ENCODE measurements around the gene LIN9. TPM values are rescaled to one million over a fixed set of nuclear protein-coding genes. Genes with fewer than 3 reads are reported as not detected.
A peak's percentile ranks its signal among the peaks of the same experiment; 100 is the strongest.

The LIN9 gene
- total and polyA plus RNA-seq, 4 donors, result 6.2 to 9.6 (median 7.6) TPM

GRCh38 chr1:226187380-226187779 lies 121.6 kb downstream of the LIN9 start:
- no peaks in the 10 kb centered on the region for H3K36me3 ChIP-seq (ENCODE audit: control insufficient read depth, insufficient read depth, low read length)
- H3K27me3 ChIP-seq (ENCODE audit: control insufficient read depth, insufficient read depth, low read length), result no peaks in the 10 kb centered on the region
- H3K4me3 ChIP-seq (ENCODE audit: low read depth, low read length), result peak overlapping the region; percentile 84
- peak overlapping the region; percentile 92 for H3K27ac ChIP-seq (ENCODE audit: low read depth, low read length)
- peaks cover 6% of the 10 kb centered on the region for H3K4me1 ChIP-seq (ENCODE audit: control insufficient read depth, insufficient read depth, low read length)
- WGBS (ENCODE audit: insufficient coverage), result 100% methylated on average over 2 of the region's 7 CpGs
- no peaks in the 10 kb centered on the region for H3K9me3 ChIP-seq (ENCODE audit: control insufficient read depth, insufficient read depth, low read length)
- DNase-seq (ENCODE audit: low read depth in 4 of 6, low spot score in 6 of 6), result no peak

GRCh38 chr1:226187019-226187322 lies 122.0 kb downstream of the LIN9 start:
- Histone ChIP-seq H3K9me3 (ENCODE audit: control insufficient read depth, insufficient read depth, low read length) (no peaks in the 10 kb centered on the region), H3K4me3 (ENCODE audit: low read depth, low read length) (peak overlapping the region; percentile 84), H3K27me3 (ENCODE audit: control insufficient read depth, insufficient read depth, low read length) (no peaks in the 10 kb centered on the region), H3K27ac (ENCODE audit: low read depth, low read length) (peak overlapping the region; percentile 92), H3K4me1 (ENCODE audit: control insufficient read depth, insufficient read depth, low read length) (peaks cover 6% of the 10 kb centered on the region), H3K36me3 (ENCODE audit: control insufficient read depth, insufficient read depth, low read length) (peaks cover 3% of the 10 kb centered on the region)
- peak in 1 of 6 donors; percentile 18 for DNase-seq (ENCODE audit: low read depth in 4 of 6, low spot score in 6 of 6)
- WGBS (ENCODE audit: insufficient coverage), result 0% methylated on average over 8 of the region's 10 CpGs

GRCh38 chr1:226186124-226187018 lies 122.6 kb downstream of the LIN9 start, which contains the start of gene ACBD3:
ACBD3 (minus strand) TSS chr1:226186741; CDS start chr1:226186675, 66 bp downstream.
- peaks cover 9% of the 10 kb centered on the region for H3K4me1 ChIP-seq (ENCODE audit: control insufficient read depth, insufficient read depth, low read length)

GRCh38 chr1:226185141-226186036 lies 123.6 kb downstream of the LIN9 start:
- Histone ChIP-seq H3K27ac (ENCODE audit: low read depth, low read length) (peak overlapping the region; percentile 75), H3K4me3 (ENCODE audit: low read depth, low read length) (peak overlapping the region; percentile 84), H3K9me3 (ENCODE audit: control insufficient read depth, insufficient read depth, low read length) (no peaks in the 10 kb centered on the region), H3K4me1 (ENCODE audit: control insufficient read depth, insufficient read depth, low read length) (peaks cover 9% of the 10 kb centered on the region), H3K27me3 (ENCODE audit: control insufficient read depth, insufficient read depth, low read length) (no peaks in the 10 kb centered on the region), H3K36me3 (ENCODE audit: control insufficient read depth, insufficient read depth, low read length) (peaks cover 6% of the 10 kb centered on the region)
- WGBS (ENCODE audit: insufficient coverage), result 41% methylated on average over 5 of the region's 14 CpGs
- DNase-seq (ENCODE audit: low read depth in 4 of 6, low spot score in 6 of 6), result peak in 1 of 6 donors; percentile 3

More at GRCh38 chr1:226186124-226187018, 122.6 kb downstream of the LIN9 start, which contains the start of gene ACBD3:
- under 1% methylated on average over 72 of the region's 75 CpGs for WGBS (ENCODE audit: insufficient coverage)
- peak; percentile 80 to 98 (median 88) for DNase-seq (ENCODE audit: low read depth in 4 of 6, low spot score in 6 of 6)
- H3K36me3 ChIP-seq (ENCODE audit: control insufficient read depth, insufficient read depth, low read length), result peaks cover 6% of the 10 kb centered on the region
- H3K27me3 ChIP-seq (ENCODE audit: control insufficient read depth, insufficient read depth, low read length), result no peaks in the 10 kb centered on the region
- H3K4me3 ChIP-seq (ENCODE audit: low read depth, low read length), result peak within 1 kb of the TSS; percentile 84
- H3K27ac ChIP-seq (ENCODE audit: low read depth, low read length), result peak within 1 kb of the TSS; percentile 92
- no peaks in the 10 kb centered on the region for H3K9me3 ChIP-seq (ENCODE audit: control insufficient read depth, insufficient read depth, low read length)

- no peak overlapping the region for H3K4me3 ChIP-seq (ENCODE audit: low read depth, low read length)
- H3K27me3 ChIP-seq (ENCODE audit: control insufficient read depth, insufficient read depth, low read length), result no peaks in the 10 kb centered on the region
- H3K4me1 ChIP-seq (ENCODE audit: control insufficient read depth, insufficient read depth, low read length), result peaks cover 9% of the 10 kb centered on the region
- no peaks in the 10 kb centered on the region for H3K9me3 ChIP-seq (ENCODE audit: control insufficient read depth, insufficient read depth, low read length)
- DNase-seq (ENCODE audit: low read depth in 4 of 6, low spot score in 6 of 6), result peak in 2 of 6 donors; percentile 22 to 30
- peaks cover 6% of the 10 kb centered on the region for H3K36me3 ChIP-seq (ENCODE audit: control insufficient read depth, insufficient read depth, low read length)
- WGBS (ENCODE audit: insufficient coverage), result 90% methylated on average over 6 of the region's 14 CpGs
- no peak overlapping the region for H3K27ac ChIP-seq (ENCODE audit: low read depth, low read length)
Observed at GRCh38 chr1:226181996-226182714, 126.8 kb downstream of the LIN9 start.

Other genes starting within 250 kb of the LIN9 start
- 100 to 1,000 TPM; 314 to 497 TPM for gene H3-3A, start 246.4 kb downstream of the LIN9 start, total RNA-seq
- gene H3-3A, start 246.4 kb downstream of the LIN9 start, polyA plus RNA-seq (ENCODE audit: insufficient read length in 2 of 2), result 100 to 1,000 TPM; 779 to 959 TPM
- gene ACBD3, start 122.4 kb downstream of the LIN9 start, total RNA-seq, result 10 to 100 TPM; 38.0 to 59.5 TPM
- 10 to 100 TPM; 33.5 to 44.0 TPM for gene ACBD3, start 122.4 kb downstream of the LIN9 start, polyA plus RNA-seq (ENCODE audit: insufficient read length in 2 of 2)
- under 1 TPM; 0.22 to 0.50 TPM for gene MIXL1, start 85.5 kb downstream of the LIN9 start, total RNA-seq
- 1 to 10 TPM in 1 of 2 donors, under 1 TPM in 1; 0.92 to 1.1 TPM for gene MIXL1, start 85.5 kb downstream of the LIN9 start, polyA plus RNA-seq (ENCODE audit: insufficient read length in 2 of 2)
- gene PARP1, start 98.9 kb upstream of the LIN9 start, total RNA-seq, result 100 to 1,000 TPM; 106 to 156 TPM
- gene PARP1, start 98.9 kb upstream of the LIN9 start, polyA plus RNA-seq (ENCODE audit: insufficient read length in 2 of 2), result 100 to 1,000 TPM; 123 to 131 TPM
- gene STUM, start 239.6 kb upstream of the LIN9 start, total RNA-seq, result 1 to 10 TPM; 4.8 to 9.2 TPM
- gene STUM, start 239.6 kb upstream of the LIN9 start, polyA plus RNA-seq (ENCODE audit: insufficient read length in 2 of 2), result 10 to 100 TPM; 20.7 to 21.1 TPM

All from spinal cord (tissue), 10 donors.